GM13976 (cell line): Measurements from ENCODE around the gene PLXNB3.

Experiments
- DNase-seq: peaks from one replicate; pipeline ENCODE4 v3.0.0; 2012; ENCODE audit warnings: low spot score
- in situ Hi-C: fragments of 300-500 bp; cut with MboI; formaldehyde crosslinking; loops from one replicate; pipeline ENCODE4 v1.12.0; 2022; ENCODE audit warnings: low sequenced_read_pairs, mixed read lengths, inconsistent platforms; ENCODE audit not compliant: unreplicated experiment
- TF ChIP-seq, protein P1 (sequence below): IDR thresholded peaks from 2 replicates; pipeline ENCODE4 v1.5.1; 2012; ENCODE audit warnings: borderline replicate concordance, mild to moderate bottlenecking; ENCODE audit not compliant: insufficient read depth; ENCODE audit errors: extremely low read depth, missing control alignments, control extremely low read depth

The PLXNB3 gene

GRCh38 chrX:153800746-153801145 is 36.7 kb downstream of the PLXNB3 start:
- DNase-seq, result no peak
- in situ Hi-C loops, result no loop called here
- TF ChIP-seq, protein P1, sequence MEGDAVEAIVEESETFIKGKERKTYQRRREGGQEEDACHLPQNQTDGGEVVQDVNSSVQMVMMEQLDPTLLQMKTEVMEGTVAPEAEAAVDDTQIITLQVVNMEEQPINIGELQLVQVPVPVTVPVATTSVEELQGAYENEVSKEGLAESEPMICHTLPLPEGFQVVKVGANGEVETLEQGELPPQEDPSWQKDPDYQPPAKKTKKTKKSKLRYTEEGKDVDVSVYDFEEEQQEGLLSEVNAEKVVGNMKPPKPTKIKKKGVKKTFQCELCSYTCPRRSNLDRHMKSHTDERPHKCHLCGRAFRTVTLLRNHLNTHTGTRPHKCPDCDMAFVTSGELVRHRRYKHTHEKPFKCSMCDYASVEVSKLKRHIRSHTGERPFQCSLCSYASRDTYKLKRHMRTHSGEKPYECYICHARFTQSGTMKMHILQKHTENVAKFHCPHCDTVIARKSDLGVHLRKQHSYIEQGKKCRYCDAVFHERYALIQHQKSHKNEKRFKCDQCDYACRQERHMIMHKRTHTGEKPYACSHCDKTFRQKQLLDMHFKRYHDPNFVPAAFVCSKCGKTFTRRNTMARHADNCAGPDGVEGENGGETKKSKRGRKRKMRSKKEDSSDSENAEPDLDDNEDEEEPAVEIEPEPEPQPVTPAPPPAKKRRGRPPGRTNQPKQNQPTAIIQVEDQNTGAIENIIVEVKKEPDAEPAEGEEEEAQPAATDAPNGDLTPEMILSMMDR, result no peak

DNA sequence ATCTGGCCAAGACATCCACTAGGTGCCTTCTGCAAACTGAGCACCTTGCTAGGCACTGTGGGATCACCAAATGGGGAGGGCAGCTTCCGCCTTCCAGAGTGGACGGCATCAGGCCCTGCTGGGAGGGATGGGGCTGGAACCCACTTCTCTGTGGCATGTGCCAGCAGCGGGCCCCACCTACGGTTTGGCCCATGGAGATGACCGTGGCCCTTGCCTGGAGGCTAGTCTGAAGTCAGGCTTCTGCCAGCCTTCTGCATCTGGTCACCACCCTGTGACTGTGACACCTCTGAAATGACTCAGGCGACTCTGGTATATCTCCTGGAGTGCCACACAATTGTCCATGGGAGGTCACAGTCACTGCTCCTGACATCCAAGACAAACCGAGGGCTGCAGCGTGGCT is 37.6 kb downstream of the PLXNB3 start:
- no peak for DNase-seq
- TF ChIP-seq, protein P1, result no peak
- in situ Hi-C loops, result no loop called here

DNA sequence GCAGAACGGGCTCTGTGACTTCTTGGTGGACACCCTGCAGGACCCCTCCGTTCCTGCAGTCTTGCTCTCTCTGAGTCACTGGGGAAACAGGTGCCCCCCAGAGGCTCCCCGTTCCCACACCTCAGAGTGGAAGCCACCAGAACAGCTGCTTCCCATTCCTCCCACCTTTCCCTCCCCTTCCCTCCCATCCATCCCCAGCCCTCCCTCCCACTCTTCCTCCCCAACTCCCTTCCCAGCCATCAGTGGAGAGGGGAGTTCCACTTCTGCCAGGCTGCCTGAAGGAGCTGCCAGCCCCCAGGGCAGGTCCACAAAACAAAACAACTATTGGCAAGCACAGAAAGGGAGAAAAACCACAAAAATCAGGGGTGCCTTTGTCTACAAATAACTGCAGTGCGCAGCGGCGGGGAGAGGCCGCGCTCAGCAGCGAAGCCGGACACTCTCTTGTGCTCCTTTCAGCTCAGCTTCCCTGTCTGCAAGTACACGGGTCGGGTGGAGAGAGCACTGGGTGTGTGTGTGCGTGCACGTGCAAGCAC is 38.5 kb downstream of the PLXNB3 start:
- in situ Hi-C loops, result no loop called here
- TF ChIP-seq, protein P1, result no peak
- no peak for DNase-seq

GRCh38 chrX:153803211-153804099 is 39.4 kb downstream of the PLXNB3 start:
- TF ChIP-seq, protein P1, result no peak
- no peak for DNase-seq
- in situ Hi-C loops, result no loop called here

- in situ Hi-C loops, result no loop called here
- TF ChIP-seq, protein P1, result no peak
- no peak for DNase-seq
Observed at GRCh38 chrX:153804100-153804595, 40.1 kb downstream of the PLXNB3 start.

DNA sequence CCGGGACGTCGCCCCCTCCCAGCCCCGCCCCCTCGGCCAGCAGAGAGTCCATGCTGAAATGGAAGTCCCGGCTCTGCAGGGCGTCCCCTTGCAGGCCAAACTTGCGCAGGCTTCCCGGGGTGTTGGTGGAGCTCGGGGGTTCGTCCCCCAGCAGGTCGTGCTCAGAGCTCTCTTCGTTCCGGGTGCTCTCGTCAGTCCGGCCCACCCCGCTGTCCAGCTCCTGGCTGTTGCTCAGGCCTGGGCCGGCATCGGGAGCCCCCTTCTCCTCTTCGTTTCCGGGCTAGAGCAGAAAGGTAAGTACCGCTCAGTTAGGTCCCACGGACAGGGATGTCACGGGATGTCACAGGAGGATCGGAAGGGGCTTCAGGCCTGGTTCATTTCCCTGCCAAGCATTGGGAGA is 40.6 kb downstream of the PLXNB3 start:
- TF ChIP-seq, protein P1, result no peak
- in situ Hi-C loops, result no loop called here
- DNase-seq, result no peak
